Measurements from ENCODE around the gene TBC1D1.
A peak's percentile ranks its signal among the peaks of the same experiment; 100 is the strongest.

Gene TBC1D1, protein sequence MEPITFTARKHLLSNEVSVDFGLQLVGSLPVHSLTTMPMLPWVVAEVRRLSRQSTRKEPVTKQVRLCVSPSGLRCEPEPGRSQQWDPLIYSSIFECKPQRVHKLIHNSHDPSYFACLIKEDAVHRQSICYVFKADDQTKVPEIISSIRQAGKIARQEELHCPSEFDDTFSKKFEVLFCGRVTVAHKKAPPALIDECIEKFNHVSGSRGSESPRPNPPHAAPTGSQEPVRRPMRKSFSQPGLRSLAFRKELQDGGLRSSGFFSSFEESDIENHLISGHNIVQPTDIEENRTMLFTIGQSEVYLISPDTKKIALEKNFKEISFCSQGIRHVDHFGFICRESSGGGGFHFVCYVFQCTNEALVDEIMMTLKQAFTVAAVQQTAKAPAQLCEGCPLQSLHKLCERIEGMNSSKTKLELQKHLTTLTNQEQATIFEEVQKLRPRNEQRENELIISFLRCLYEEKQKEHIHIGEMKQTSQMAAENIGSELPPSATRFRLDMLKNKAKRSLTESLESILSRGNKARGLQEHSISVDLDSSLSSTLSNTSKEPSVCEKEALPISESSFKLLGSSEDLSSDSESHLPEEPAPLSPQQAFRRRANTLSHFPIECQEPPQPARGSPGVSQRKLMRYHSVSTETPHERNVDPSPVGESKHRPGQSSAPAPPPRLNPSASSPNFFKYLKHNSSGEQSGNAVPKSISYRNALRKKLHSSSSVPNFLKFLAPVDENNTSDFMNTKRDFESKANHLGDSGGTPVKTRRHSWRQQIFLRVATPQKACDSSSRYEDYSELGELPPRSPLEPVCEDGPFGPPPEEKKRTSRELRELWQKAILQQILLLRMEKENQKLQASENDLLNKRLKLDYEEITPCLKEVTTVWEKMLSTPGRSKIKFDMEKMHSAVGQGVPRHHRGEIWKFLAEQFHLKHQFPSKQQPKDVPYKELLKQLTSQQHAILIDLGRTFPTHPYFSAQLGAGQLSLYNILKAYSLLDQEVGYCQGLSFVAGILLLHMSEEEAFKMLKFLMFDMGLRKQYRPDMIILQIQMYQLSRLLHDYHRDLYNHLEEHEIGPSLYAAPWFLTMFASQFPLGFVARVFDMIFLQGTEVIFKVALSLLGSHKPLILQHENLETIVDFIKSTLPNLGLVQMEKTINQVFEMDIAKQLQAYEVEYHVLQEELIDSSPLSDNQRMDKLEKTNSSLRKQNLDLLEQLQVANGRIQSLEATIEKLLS (N-terminal part only)

DNA sequence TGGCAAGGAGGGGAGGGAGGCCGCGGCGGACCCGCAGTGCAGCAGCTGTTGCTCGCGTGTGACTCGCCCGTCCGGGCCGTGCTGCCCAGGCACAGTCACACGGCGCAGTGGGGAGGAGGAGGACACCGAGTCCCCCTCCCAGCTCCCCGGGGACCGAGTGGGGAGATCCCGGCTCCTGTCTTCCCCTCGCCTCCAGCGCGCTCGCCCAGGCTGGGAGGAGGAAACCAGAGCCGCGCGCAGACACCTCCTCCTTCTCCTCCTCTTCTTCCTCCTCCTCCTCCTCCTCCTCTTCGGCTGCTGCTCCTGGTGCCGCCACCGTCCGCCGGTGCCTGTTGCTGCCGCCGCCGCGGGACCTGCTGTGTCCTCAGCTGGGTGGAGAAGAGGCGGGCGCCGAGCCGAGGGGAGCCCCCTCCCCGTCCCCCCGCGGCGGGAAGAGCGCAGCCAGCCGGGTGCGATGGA, at the start of gene TBC1D1:
Gene TBC1D1, plus strand, starts transcription at position 284 of the 459 bp plus-strand sequence. CDS start 11,012 bp downstream, outside the sequence.
- Histone ChIP-seq H3K9ac (ENCODE audit: low read depth, low read length) (peak within 1 kb of the TSS; percentile 61), H3K36me3 (ENCODE audit: insufficient read depth, low read length) (no peaks in the 10 kb centered on the region), H3K9me3 (ENCODE audit: control insufficient read depth, insufficient read depth, low read length) (no peaks in the 10 kb centered on the region), H3K4me1 (ENCODE audit: insufficient read depth, low read length) (no peaks in the 10 kb centered on the region)

DNA sequence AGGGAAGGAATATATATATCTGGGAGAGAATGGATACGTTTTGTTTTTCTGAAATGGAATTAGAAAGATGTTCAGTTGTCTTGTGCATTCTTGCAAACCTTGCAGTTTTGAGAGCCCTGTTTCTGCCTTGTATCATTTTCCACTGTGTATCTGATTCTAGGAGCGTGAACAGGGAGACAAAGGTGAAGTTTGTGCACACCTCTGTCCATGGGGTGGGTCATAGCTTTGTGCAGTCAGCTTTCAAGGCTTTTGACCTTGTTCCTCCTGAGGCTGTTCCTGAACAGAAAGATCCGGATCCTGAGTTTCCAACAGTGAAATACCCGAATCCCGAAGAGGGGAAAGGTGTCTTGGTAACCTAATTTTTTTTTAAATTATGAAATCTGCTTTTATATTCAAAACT, 46.7 kb upstream of the TBC1D1 start:
- no peaks in the 10 kb centered on the region for H3K9me3 ChIP-seq (ENCODE audit: control insufficient read depth, insufficient read depth, low read length)
- no peaks in the 10 kb centered on the region for H3K36me3 ChIP-seq (ENCODE audit: insufficient read depth, low read length)
- no peaks in the 10 kb centered on the region for H3K4me1 ChIP-seq (ENCODE audit: insufficient read depth, low read length)
- no peak overlapping the region for H3K9ac ChIP-seq (ENCODE audit: low read depth, low read length)

DNA sequence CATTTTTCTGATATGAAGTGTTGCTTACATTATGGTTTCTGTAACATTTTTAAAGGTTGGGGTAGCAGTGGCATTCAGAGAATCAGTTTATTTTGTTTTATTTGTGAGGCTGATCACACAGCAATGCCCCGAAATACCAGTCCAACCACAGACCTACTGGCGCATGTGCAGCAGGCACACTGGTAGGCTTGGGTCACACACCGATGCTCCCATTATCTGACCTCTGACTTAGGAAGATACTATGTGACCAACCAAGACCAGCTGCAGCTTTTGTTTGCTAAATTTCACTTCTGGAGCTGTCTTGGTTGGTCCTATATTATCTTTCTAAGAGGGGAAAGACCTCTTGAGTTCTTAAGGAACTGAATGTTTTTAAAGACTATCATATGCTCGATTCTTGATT, 45.7 kb upstream of the TBC1D1 start:
- no peak overlapping the region for H3K9ac ChIP-seq (ENCODE audit: low read depth, low read length)
- H3K36me3 ChIP-seq (ENCODE audit: insufficient read depth, low read length) = no peaks in the 10 kb centered on the region

DNA sequence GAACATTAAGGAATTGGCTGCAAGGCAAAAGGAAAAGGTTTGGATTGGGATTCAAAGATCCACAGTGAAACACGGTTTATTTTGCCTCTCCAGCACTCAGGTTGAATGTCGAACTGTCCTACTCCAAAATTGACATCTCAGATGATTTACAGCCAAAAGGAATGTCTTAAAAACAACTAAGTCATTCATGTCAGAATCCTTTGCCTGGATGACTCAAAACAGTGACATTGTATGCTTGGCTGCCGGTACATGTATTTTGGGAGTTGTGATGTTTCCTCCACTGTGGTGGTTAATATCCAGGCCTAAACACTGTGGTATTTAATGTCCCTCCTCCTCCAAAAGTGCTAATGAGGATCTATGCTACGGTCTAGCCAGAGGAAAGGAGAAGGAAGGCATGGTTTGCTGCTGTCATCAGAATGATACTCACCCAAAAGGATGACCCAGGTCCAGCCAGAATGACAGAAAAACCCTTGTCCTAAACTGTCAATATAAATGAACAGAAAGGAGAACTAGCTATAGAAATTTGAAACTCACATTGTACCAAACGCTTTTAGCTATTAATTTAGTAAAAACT, 43.5 kb upstream of the TBC1D1 start:
- H3K36me3 ChIP-seq (ENCODE audit: insufficient read depth, low read length) = 0 out of 2 replicates have a peak, but pooled peaks cover 5% of the 10 kb centered on the region
- no peak overlapping the region for H3K9ac ChIP-seq (ENCODE audit: low read depth, low read length)
- H3K4me1 ChIP-seq (ENCODE audit: insufficient read depth, low read length) = no peaks in the 10 kb centered on the region
- no peaks in the 10 kb centered on the region for H3K9me3 ChIP-seq (ENCODE audit: control insufficient read depth, insufficient read depth, low read length)

More for the DNA sequence above, 45.7 kb upstream of the TBC1D1 start:
- H3K4me1 ChIP-seq (ENCODE audit: insufficient read depth, low read length) = no peaks in the 10 kb centered on the region
- H3K9me3 ChIP-seq (ENCODE audit: control insufficient read depth, insufficient read depth, low read length) = no peaks in the 10 kb centered on the region

DNA sequence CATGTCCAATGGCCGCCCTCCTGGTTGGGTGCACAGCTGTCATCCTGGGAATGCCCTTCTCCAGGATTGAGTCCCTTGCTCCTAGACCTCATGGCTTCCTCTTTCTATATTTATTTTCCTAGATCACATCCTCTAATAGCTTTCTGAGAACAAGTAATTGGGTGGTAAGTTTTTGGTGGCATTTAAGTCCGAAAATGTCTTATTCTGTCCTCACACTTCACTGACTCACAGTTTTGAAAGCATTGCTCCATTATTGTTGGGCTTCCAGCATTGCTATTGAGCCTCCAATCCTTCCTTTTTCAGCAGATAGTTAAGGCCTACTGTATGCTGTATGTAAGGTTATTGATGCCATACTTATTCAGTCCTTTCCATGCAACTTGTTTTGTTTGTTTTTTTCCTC, 38.5 kb upstream of the TBC1D1 start:
- Histone ChIP-seq H3K36me3 (ENCODE audit: insufficient read depth, low read length) (peaks cover 5% of the 10 kb centered on the region; the same call in 1 of the 2 replicates), H3K4me1 (ENCODE audit: insufficient read depth, low read length) (no peaks in the 10 kb centered on the region), H3K9me3 (ENCODE audit: control insufficient read depth, insufficient read depth, low read length) (no peaks in the 10 kb centered on the region), H3K9ac (ENCODE audit: low read depth, low read length) (no peak overlapping the region)

DNA sequence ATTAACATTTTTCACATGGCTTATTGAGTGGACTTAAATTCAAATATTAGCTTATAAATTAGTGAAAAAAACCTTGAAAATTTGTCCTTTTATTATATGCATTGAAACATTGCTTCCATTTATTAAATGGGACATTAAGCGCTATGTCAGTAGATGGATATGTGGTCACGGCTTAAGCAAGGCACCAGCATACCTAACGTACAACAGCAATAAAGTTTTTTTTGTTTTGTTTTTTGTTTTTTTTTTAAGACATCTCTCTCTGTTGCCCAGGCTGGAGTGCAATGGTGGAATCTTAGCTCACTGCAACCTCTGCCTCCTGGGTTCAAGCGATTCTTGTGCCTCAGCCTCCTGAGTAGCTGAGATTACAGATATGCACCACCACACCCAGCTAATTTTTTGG, 32.8 kb upstream of the TBC1D1 start:
- no peaks in the 10 kb centered on the region for H3K9me3 ChIP-seq (ENCODE audit: control insufficient read depth, insufficient read depth, low read length)
- no peak overlapping the region for H3K9ac ChIP-seq (ENCODE audit: low read depth, low read length)
- H3K4me1 ChIP-seq (ENCODE audit: insufficient read depth, low read length) = no peaks in the 10 kb centered on the region
- no peaks in the 10 kb centered on the region; the same call in 1 of the 2 replicates for H3K36me3 ChIP-seq (ENCODE audit: insufficient read depth, low read length)

DNA sequence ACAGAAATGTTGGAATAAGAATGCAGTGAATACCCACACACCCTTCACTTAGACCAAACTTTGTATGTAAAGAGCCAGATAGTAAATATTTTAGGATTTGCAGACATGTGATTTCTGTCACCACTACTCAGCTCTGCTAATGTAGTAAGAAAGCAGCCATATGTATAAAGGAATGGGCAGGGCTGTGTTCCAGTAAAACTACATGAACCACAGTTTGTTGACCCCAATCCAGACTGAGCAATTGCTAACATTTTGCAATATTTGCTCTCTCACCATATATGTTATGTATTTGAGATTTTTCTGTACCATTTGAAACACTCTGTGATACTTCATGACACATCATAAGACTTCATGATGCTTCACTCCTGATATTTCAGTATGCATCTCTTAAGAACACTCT, 32.0 kb upstream of the TBC1D1 start:
- no peaks in the 10 kb centered on the region; the same call in 1 of the 2 replicates for H3K36me3 ChIP-seq (ENCODE audit: insufficient read depth, low read length)
- no peaks in the 10 kb centered on the region for H3K9me3 ChIP-seq (ENCODE audit: control insufficient read depth, insufficient read depth, low read length)
- no peaks in the 10 kb centered on the region for H3K4me1 ChIP-seq (ENCODE audit: insufficient read depth, low read length)
- H3K9ac ChIP-seq (ENCODE audit: low read depth, low read length) = no peak overlapping the region

DNA sequence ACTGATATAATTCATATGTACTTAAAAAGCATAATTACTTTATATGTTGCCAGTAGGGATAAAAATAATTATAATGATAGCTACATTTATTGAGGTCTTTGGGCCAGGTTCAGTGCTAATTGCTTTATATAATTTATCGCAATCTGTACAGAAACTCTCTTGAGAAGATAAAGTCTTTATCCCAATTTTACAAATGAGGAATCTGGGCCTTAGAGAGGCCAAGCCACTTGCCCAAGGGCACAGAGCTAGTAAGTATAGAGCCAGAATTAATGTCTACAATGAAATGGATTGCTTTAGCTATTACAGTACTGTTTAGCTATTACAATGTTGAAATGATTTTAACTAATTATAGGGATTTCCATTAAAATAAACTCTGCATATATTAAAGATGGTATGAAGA, 30.6 kb upstream of the TBC1D1 start:
- Histone ChIP-seq H3K9me3 (ENCODE audit: control insufficient read depth, insufficient read depth, low read length) (no peaks in the 10 kb centered on the region), H3K9ac (ENCODE audit: low read depth, low read length) (no peak overlapping the region), H3K4me1 (ENCODE audit: insufficient read depth, low read length) (no peaks in the 10 kb centered on the region), H3K36me3 (ENCODE audit: insufficient read depth, low read length) (no peaks in the 10 kb centered on the region; the same call in 1 of the 2 replicates)

DNA sequence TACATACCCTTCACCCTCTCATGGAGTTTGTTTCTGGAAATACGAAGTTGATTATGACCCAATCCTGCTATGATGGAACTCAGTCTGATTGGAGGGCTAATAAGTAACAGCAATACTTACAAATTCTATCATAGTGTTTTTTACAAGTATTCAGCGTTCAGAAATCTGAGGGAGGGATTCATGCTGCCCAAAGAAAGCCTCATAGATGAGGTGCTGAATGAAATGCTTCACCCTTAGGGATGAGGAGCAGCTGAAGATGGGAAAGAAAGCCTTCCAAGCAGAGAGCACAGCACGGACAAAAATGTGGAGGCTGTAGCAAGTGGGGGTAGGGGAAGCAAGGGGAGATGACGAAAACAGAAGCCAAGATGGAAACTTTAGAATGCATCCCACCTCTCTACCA, 27.9 kb upstream of the TBC1D1 start:
- no peaks in the 10 kb centered on the region for H3K4me1 ChIP-seq (ENCODE audit: insufficient read depth, low read length)
- no peaks in the 10 kb centered on the region; the same call in 1 of the 2 replicates for H3K36me3 ChIP-seq (ENCODE audit: insufficient read depth, low read length)
- H3K9ac ChIP-seq (ENCODE audit: low read depth, low read length) = no peak overlapping the region
- no peaks in the 10 kb centered on the region for H3K9me3 ChIP-seq (ENCODE audit: control insufficient read depth, insufficient read depth, low read length)

DNA sequence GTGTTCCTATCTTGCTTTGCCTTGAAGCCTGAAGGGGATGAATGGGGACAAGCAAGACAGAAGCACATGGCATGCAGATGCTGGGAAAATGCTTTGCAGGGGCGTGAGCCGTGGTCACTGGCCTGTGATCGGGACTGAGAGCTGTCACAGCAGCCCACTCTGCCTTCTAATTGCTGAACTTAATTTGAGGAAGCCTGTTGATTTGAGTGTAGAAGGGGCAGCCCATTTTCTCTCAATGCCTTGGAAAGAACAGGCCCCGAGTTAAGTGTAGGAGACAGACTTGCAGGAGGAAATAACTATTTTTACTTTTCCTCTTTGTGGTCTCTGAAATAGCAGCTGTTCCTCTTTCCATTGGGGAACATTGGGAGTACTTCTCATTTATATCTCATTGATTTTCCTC, 26.1 kb upstream of the TBC1D1 start:
- H3K36me3 ChIP-seq (ENCODE audit: insufficient read depth, low read length) = no peaks in the 10 kb centered on the region; the same call in 1 of the 2 replicates
- no peaks in the 10 kb centered on the region for H3K4me1 ChIP-seq (ENCODE audit: insufficient read depth, low read length)
- no peak overlapping the region for H3K9ac ChIP-seq (ENCODE audit: low read depth, low read length)
- H3K9me3 ChIP-seq (ENCODE audit: control insufficient read depth, insufficient read depth, low read length) = no peaks in the 10 kb centered on the region

DNA sequence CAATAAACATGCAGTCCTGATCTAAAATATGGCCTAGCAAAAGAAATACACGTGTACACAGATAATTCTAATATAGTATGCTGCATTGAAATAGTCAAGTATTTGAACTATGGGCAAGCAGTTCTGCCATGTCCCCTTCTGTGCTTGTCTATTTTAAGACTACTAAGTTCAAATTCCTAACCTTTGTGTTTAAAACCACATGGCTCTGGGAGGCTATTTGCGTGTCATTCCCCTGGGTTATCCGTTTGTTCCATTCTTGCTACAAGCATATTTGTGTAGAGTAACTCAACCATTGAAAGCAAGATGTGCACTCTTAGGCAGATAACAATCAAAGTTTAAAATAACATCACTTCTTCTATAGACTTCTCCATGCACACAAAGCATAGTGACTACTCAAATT, 25.4 kb upstream of the TBC1D1 start:
- H3K9me3 ChIP-seq (ENCODE audit: control insufficient read depth, insufficient read depth, low read length) = no peaks in the 10 kb centered on the region
- no peak overlapping the region for H3K9ac ChIP-seq (ENCODE audit: low read depth, low read length)

DNA sequence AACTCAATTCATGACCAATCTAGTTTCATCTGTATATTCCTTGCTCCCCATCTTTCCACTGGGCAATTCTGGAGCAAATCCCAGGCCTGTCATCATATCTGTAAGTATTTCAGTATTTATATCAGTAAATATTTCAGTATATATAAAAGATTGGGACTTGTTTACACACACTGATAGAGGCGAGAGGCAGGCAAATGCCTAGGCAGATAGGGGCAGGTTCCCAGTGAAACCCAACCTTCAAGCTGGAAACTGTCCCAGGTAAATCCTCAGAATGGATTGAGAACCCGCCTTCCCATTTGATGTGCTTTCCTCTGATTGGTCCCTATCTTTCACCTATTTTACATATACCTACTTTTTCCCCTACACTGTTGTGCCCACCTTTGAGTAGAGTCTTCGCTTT, 23.8 kb upstream of the TBC1D1 start:
- H3K4me1 ChIP-seq (ENCODE audit: insufficient read depth, low read length) = no peaks in the 10 kb centered on the region
- H3K9me3 ChIP-seq (ENCODE audit: control insufficient read depth, insufficient read depth, low read length) = no peaks in the 10 kb centered on the region
- no peaks in the 10 kb centered on the region for H3K36me3 ChIP-seq (ENCODE audit: insufficient read depth, low read length)
- H3K9ac ChIP-seq (ENCODE audit: low read depth, low read length) = no peak overlapping the region

More for the DNA sequence above, 25.4 kb upstream of the TBC1D1 start:
- Histone ChIP-seq H3K36me3 (ENCODE audit: insufficient read depth, low read length) (no peaks in the 10 kb centered on the region; the same call in 1 of the 2 replicates), H3K4me1 (ENCODE audit: insufficient read depth, low read length) (no peaks in the 10 kb centered on the region)

DNA sequence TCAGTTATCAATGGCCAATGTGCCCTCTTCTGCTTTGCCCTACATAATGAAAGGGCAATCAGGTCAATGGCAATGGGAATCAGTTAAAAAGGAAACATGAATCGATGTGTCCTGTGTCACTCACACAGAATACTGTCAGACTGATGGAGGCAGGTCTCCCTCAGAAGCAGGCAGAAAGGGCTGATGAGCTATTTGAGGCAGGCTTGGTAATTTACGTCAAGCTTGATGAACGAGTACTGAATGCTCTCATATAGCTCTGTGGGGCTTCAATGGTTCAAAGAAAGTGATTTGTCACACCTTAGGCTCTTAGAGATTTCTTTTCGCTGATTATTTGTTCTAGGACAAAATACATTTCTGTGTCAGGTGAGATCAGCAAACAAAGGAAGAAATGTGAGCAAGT, 22.6 kb upstream of the TBC1D1 start:
- no peak overlapping the region for H3K9ac ChIP-seq (ENCODE audit: low read depth, low read length)
- no peaks in the 10 kb centered on the region for H3K9me3 ChIP-seq (ENCODE audit: control insufficient read depth, insufficient read depth, low read length)
- H3K36me3 ChIP-seq (ENCODE audit: insufficient read depth, low read length) = no peaks in the 10 kb centered on the region
- H3K4me1 ChIP-seq (ENCODE audit: insufficient read depth, low read length) = no peaks in the 10 kb centered on the region
